ENCODE measurements around the gene SLC7A7. TPM values are rescaled to one million over a fixed set of nuclear protein-coding genes. Genes with fewer than 3 reads are reported as not detected.
A peak's percentile ranks its signal among the peaks of the same experiment; 100 is the strongest.
"Not testable (repeated sequence)": the region's sequence is repeated elsewhere in the genome, so short reads cannot be mapped to it uniquely, and the experiment has no call there.

SLC7A7 gene
- total RNA-seq, 1 donor from 2014 or later: 6.8 TPM

DNA sequence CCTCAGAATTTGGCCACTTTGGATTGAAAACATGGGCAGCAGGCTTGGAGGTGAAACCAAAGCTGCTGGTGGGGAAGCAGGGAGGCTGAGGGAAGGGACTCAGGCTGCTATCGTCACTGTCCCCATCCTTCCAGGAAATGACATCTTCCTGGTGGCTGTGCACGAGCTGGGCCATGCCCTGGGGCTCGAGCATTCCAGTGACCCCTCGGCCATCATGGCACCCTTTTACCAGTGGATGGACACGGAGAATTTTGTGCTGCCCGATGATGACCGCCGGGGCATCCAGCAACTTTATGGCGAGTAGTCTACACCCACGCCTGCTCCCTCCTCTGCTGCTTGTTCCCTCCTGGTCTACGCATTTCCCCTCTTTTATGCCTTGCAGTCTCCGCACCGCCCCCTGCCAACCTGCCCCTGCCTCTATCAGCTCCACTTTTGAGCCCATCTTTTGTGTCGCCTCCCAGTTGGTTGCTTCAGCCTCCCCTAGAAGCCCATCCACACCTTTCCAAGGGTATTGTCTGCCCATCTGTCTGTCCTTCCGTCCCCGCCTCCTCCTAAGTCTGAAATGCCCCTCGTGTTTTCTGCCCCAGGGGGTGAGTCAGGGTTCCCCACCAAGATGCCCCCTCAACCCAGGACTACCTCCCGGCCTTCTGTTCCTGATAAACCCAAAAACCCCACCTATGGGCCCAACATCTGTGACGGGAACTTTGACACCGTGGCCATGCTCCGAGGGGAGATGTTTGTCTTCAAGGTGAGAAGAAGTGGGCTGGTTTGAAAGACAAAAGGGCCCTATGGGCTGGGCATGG is 28.1 kb upstream of the SLC7A7 start:
- no peak for DNase-seq

GRCh38 chr14:22842211-22843122 is 27.2 kb upstream of the SLC7A7 start:
- DNase-seq: no peak

- no peak for DNase-seq
Observed at GRCh38 chr14:22841769-22842168, 26.5 kb upstream of the SLC7A7 start.

GRCh38 chr14:22841311-22841710 is 26.1 kb upstream of the SLC7A7 start:
- DNase-seq: no peak

DNA sequence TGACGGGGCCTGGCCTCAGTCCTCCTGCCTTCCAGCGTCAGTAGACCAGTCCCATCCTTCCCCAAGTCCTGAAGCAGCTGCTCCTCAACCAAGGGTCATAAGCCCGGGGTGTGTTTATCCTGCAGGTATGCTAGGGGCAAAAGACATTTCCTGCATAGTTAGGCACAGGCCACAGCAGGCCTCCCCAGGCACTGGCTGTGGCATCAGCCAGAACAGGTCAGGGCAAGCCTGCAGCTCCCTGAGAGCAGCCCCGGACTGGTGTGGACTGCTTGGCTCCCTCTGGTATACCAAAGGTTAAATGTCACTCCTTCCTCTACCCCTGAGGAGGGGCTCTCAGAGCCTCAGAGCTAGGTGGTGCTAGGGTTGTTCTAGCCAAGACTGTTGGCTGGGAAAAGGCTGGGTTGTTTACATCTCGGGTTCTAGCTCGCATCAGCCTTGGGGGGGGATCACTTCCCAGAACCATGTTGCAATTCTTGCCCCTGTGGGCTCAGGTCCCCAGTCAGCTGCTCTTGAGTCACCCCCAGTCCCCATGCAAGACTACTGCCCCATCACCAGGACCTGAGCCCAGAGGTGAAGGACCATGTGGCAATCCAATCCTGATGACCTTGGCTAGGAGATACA is 24.0 kb upstream of the SLC7A7 start:
- DNase-seq: no peak

DNA sequence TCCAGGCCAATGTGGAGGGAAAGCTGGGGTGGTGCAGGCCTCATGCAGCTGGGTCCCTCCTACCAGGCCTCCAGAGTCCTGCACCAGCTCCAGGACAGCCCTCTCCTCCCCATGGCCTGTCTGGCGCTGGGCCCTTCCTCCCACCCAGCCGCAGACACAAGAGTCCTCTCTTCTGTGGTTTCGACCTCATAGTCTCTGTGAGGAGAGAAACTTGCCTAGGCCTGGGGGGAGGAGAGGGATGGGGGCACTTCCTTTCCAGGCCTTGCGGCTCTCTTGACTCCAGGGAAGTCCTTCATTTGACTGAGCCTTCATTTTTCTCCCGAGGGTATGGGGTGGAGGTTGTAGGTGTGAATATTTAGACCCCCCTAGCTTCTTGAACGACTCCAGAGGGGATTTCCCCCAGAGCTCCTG is 23.4 kb upstream of the SLC7A7 start:
- no peak for DNase-seq

DNA sequence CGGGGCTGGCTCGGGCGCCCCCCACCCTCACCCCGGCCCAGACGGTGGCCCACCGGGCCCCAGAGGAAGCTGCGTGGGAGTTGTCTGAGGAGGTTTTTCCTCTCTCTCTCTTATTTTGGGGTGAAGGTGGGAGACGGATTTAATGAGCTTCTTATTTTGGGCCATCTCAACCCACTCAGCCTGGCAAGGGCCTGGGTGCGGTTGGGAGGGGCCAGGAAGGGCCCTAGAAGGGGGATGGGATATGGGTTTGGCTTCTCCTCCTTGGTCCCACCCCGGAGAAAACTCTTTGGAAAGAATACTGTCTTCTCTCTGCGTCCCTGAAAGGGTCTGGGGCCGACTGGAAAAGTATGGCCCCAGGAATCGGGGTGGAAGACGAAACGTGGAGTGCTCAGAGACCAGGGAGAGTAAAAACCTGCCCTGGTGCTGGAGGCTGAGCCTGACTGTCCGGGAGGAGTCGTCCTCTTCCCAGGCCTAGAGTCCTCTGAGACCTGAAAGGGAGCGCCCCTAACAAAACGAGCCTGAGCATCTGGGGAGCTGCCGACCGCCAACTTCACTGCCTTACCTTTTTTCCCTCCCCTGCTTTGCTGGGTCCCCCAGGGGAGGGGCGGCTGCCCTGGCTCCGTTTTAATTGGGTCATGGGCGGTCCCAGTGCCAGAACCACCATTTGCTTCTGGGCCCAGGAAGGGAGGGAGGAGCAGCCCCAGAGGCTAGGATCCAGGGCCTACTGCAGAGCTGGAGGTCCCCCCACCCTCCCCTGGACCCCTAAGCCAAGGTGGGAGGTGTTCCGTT is 22.7 kb upstream of the SLC7A7 start:
- peak; percentile 37 for DNase-seq

GRCh38 chr14:22837114-22837749 is 22.0 kb upstream of the SLC7A7 start:
- peak; percentile 29 for DNase-seq

DNA sequence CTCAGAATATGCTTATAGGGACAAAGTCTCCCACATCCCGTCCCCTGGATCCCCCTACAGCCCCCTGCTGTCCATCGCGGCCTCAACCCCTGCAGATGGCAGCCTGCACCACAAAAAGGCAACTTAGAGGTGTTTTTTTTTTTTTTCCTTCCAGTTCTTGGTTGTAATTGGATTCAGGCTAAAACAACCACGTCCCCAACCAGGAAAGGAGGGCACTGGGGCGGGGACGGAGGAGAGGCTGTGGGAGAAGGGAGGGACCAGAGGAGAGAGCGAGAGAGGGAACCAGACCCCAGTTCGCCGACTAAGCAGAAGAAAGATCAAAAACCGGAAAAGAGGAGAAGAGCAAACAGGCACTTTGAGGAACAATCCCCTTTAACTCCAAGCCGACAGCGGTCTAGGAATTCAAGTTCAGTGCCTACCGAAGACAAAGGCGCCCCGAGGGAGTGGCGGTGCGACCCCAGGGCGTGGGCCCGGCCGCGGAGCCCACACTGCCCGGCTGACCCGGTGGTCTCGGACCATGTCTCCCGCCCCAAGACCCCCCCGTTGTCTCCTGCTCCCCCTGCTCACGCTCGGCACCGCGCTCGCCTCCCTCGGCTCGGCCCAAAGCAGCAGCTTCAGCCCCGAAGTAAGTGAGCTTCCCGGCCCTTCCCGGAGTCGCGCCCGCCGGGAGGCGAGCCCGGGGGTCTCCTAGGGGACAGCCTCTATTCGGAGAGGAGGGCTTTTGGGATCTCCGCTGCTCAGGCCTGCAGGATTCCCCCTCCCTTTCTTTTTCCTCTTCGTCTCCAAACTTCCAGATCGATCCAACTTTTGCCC is 21.3 kb upstream of the SLC7A7 start, which contains the start of gene MMP14:
Gene MMP14, plus strand, starts transcription at position 285 of the 813 bp plus-strand sequence. Its CDS starts 233 bp downstream, at position 518.
- DNase-seq: peak; percentile 89

DNA sequence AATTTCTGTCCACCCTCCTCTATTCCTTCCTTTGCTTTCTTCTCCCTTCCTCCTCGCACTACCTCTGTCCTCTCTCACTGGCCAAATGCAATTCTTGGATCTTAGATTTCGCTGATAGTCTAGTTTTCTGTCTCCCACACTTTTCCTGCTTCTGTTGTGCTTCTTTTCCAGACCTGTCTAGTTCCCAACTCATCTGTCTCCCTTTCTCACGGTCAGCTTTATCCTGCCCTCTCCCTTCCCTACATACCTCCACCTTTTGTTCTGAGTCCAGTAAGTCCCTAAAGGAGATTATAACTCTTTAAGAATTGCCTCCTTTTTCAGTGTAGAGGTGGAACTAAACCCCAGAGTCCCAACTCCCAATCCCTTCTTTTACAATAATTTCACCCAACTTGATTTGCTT is 20.3 kb upstream of the SLC7A7 start:
- DNase-seq: no peak

- no peak for DNase-seq
Observed at GRCh38 chr14:22830443-22831010, 15.3 kb upstream of the SLC7A7 start.

DNA sequence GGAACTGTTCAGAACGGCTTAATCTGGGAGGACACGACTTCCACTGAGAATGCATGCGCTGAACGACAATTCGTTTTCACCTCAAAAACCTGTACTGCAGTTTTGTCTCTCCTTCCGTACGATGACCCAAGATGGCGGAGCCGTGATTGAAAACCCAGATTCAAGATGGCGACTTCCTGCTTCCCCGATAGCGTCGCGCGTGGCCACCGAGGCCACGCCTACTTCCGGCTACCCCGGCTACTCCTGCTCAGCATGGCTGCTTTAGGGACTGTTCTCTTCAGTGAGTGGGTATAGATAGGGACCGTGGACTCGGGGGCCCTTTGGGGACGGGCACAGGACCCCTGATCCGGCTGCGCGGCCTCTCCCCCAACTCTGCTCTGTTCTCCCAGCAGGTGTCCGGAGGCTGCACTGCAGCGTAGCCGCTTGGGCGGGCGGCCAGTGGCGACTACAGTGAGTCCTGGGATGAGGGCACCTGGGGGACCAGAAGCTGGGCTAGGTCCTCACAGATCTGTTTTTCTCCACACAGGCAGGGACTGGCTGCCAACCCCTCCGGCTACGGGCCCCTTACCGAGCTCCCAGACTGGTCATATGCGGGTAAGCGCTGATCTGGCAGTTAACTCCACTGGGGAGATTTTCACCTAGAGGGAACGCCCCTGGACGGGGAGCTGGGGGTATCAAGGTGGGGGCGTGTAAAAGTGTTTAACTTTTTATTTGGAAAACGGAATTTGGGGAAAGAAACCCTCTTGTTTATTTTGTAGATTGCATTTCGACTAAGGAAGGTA is 14.6 kb upstream of the SLC7A7 start, which contains the start of gene MRPL52:
Gene MRPL52, plus strand, starts transcription at position 227 of the 782 bp plus-strand sequence. Its CDS starts 26 bp downstream, at position 253.
- DNase-seq: peak; percentile 91

GRCh38 chr14:22829076-22829660 is 13.9 kb upstream of the SLC7A7 start:
- DNase-seq: not testable (repeated sequence)

- no peak for DNase-seq
Observed at GRCh38 chr14:22824711-22825359, 9.6 kb upstream of the SLC7A7 start.

DNA sequence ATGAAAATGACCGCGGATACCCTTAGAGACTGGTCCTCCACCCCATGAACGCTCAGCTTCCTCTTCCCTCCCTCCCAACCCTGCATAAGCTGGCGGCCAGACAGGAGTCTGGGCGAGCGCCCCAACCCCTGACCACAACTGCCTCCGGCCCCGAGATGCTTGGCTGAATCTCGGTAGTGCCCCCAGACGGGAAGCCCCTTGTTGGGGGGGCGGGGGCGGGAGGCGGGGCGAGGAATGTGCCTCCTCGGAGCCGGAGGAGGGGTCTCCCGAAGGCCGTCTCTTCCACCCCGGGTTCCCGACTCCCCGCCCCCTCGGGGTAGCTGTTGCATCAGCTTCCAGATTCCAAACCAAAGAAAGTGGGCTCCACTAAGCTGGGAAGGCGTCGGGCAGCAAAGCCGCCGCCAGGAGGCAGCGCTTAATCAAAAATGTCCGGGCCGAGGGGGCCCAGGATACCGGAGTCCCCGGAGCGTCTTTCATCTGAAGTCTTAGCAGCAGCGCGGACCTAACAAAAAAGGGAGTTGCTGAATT is 7.4 kb upstream of the SLC7A7 start:
- peak; percentile 84 for DNase-seq

GRCh38 chr14:22822016-22822570 is 6.9 kb upstream of the SLC7A7 start:
- no peak for DNase-seq

Measured in skin of body (tissue), 2 donors.